Measurements from ENCODE around the gene SMAD2. TPM values are rescaled to one million over a fixed set of nuclear protein-coding genes. Genes with fewer than 3 reads are reported as not detected.

SMAD2 gene
- total and polyA plus RNA-seq, 9 of the 15 experiments (the other 6 are each of a cell fraction or from before 2014, with no cell fraction given) = 9.2 to 49.6 (median 33.7) TPM

DNA sequence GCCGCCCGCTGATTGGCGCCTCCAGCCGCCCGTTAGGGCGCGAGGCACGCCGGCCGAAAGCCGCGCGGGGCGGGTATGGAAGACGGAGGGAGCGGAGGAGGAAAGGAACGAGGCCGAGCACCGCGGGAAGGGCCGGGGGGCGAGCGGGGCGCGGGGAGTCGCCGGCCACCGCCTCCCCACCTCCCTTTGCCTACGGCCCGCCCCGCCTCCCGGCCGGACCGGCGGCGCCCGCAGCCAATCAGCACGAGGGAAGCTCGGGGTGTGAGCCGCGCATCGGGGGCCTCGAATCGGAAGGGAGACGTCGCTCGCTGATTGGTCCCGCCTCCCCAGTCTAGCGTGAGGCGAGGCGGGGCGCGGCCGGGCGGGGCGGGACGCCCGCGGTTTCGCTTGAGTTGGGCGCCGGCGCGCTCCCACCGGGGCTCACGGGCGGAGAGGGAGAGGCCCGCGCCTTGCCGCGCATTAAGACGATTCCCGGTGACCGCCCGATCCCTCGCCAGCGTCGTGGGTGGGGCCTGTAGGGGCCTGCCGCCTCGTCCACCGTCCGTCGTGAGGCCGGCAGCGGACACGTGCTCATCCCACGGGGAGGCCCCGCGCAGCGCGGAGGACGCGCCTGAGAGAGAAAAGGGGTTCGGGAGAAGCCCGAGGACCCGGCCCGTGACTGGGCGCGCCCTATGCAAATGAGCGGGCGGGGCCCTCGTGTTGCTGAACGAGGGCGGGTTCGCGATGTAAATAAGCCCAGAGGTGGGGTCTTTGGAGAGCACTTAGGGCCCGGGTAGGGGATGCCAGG is 665 bp upstream of the SMAD2 start (continued):
- TF ChIP-seq FOXJ2 (tag; IDR thresholded peaks at IDR 0.05) (0 out of 2 replicates have a peak, but pooled peaks have one; percentile 47), ELF2 (CRISPR knock-in tag; IDR thresholded peaks at IDR 0.05) (0 out of 2 replicates have a peak, but pooled peaks have one; percentile 43), CBX2 (IDR thresholded peaks at IDR 0.05; ENCODE audit: insufficient read depth, low read length, poor library complexity, severe bottlenecking) (no peak), TCF7L2 (IDR thresholded peaks at IDR 0.05; ENCODE audit: low read depth, low read length) (no peak), GTF2F1 (IDR thresholded peaks at IDR 0.05; ENCODE audit: low read depth, low read length) (no peak), MAFF (IDR thresholded peaks at IDR 0.05; ENCODE audit: low read length) (no peak), ATF7 (IDR thresholded peaks at IDR 0.05) (peak; percentile 31; the same call in 1 of the 2 replicates), TEAD1 (CRISPR knock-in tag; IDR thresholded peaks at IDR 0.05) (peak; percentile 21 to 32; a peak in 1 of 4 replicates), CSDE1 (IDR thresholded peaks at IDR 0.05) (no peak), SMAD2 (IDR thresholded peaks at IDR 0.05; ENCODE audit: low read depth, low read length) (no peak), HNRNPUL1 (IDR thresholded peaks at IDR 0.05; ENCODE audit: low read length) (no peak), TRIM24 (IDR thresholded peaks at IDR 0.05) (no peak)
- TF ChIP-seq, protein P1, sequence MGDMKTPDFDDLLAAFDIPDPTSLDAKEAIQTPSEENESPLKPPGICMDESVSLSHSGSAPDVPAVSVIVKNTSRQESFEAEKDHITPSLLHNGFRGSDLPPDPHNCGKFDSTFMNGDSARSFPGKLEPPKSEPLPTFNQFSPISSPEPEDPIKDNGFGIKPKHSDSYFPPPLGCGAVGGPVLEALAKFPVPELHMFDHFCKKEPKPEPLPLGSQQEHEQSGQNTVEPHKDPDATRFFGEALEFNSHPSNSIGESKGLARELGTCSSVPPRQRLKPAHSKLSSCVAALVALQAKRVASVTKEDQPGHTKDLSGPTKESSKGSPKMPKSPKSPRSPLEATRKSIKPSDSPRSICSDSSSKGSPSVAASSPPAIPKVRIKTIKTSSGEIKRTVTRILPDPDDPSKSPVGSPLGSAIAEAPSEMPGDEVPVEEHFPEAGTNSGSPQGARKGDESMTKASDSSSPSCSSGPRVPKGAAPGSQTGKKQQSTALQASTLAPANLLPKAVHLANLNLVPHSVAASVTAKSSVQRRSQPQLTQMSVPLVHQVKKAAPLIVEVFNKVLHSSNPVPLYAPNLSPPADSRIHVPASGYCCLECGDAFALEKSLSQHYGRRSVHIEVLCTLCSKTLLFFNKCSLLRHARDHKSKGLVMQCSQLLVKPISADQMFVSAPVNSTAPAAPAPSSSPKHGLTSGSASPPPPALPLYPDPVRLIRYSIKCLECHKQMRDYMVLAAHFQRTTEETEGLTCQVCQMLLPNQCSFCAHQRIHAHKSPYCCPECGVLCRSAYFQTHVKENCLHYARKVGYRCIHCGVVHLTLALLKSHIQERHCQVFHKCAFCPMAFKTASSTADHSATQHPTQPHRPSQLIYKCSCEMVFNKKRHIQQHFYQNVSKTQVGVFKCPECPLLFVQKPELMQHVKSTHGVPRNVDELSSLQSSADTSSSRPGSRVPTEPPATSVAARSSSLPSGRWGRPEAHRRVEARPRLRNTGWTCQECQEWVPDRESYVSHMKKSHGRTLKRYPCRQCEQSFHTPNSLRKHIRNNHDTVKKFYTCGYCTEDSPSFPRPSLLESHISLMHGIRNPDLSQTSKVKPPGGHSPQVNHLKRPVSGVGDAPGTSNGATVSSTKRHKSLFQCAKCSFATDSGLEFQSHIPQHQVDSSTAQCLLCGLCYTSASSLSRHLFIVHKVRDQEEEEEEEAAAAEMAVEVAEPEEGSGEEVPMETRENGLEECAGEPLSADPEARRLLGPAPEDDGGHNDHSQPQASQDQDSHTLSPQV (IDR thresholded peaks at IDR 0.05) = peak; percentile 65
- TF ChIP-seq, protein P2, sequence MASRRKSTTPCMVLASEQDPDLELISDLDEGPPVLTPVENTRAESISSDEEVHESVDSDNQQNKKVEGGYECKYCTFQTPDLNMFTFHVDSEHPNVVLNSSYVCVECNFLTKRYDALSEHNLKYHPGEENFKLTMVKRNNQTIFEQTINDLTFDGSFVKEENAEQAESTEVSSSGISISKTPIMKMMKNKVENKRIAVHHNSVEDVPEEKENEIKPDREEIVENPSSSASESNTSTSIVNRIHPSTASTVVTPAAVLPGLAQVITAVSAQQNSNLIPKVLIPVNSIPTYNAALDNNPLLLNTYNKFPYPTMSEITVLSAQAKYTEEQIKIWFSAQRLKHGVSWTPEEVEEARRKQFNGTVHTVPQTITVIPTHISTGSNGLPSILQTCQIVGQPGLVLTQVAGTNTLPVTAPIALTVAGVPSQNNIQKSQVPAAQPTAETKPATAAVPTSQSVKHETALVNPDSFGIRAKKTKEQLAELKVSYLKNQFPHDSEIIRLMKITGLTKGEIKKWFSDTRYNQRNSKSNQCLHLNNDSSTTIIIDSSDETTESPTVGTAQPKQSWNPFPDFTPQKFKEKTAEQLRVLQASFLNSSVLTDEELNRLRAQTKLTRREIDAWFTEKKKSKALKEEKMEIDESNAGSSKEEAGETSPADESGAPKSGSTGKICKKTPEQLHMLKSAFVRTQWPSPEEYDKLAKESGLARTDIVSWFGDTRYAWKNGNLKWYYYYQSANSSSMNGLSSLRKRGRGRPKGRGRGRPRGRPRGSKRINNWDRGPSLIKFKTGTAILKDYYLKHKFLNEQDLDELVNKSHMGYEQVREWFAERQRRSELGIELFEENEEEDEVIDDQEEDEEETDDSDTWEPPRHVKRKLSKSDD (conservative IDR thresholded peaks at IDR 0.05; ENCODE audit: low read length) = no peak
- TF ChIP-seq, protein P3, sequence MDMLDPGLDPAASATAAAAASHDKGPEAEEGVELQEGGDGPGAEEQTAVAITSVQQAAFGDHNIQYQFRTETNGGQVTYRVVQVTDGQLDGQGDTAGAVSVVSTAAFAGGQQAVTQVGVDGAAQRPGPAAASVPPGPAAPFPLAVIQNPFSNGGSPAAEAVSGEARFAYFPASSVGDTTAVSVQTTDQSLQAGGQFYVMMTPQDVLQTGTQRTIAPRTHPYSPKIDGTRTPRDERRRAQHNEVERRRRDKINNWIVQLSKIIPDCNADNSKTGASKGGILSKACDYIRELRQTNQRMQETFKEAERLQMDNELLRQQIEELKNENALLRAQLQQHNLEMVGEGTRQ (CRISPR knock-in tag; IDR thresholded peaks at IDR 0.05) = peak; percentile 51
- TF ChIP-seq, protein P4, sequence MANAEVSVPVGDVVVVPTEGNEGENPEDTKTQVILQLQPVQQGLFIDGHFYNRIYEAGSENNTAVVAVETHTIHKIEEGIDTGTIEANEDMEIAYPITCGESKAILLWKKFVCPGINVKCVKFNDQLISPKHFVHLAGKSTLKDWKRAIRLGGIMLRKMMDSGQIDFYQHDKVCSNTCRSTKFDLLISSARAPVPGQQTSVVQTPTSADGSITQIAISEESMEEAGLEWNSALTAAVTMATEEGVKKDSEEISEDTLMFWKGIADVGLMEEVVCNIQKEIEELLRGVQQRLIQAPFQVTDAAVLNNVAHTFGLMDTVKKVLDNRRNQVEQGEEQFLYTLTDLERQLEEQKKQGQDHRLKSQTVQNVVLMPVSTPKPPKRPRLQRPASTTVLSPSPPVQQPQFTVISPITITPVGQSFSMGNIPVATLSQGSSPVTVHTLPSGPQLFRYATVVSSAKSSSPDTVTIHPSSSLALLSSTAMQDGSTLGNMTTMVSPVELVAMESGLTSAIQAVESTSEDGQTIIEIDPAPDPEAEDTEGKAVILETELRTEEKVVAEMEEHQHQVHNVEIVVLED (CRISPR knock-in tag; IDR thresholded peaks at IDR 0.05) = peak; percentile 76
- TF ChIP-seq, protein P5, sequence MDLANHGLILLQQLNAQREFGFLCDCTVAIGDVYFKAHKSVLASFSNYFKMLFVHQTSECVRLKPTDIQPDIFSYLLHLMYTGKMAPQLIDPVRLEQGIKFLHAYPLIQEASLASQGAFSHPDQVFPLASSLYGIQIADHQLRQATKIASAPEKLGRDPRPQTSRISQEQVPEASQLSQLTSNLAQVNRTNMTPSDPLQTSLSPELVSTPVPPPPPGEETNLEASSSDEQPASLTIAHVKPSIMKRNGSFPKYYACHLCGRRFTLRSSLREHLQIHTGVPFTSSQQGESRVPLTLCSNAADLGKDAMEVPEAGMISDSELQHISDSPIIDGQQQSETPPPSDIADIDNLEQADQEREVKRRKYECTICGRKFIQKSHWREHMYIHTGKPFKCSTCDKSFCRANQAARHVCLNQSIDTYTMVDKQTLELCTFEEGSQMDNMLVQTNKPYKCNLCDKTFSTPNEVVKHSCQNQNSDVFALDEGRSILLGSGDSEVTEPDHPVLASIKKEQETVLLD (IDR thresholded peaks at IDR 0.05) = no peak
